GM21619 (cell line): ENCODE results near the gene HSPBP1.
"Not testable (repeated sequence)": the region's sequence is repeated elsewhere in the genome, so short reads cannot be mapped to it uniquely, and the experiment has no call there.

Experiments
- ATAC-seq: cut with Tn5 transposase; IDR thresholded peaks from one replicate; pipeline ENCODE4 v1.9.1; 2021; ENCODE audit not compliant: unreplicated experiment

Gene HSPBP1

GRCh38 chr19:55279770-55280643 lies at the start of gene HSPBP1:
Gene HSPBP1, minus strand, starts transcription at chr19:55280110. Its CDS starts 502 bp downstream, at chr19:55279608.
- peak; percentile 51 for ATAC-seq

GRCh38 chr19:55328774-55329318 lies 48.9 kb upstream of the HSPBP1 start:
- ATAC-seq, result not testable (repeated sequence)

GRCh38 chr19:55325172-55325571 lies 45.3 kb upstream of the HSPBP1 start, which contains the start of gene TMEM150B:
Gene TMEM150B, minus strand, starts transcription at chr19:55325341. Its CDS starts 4,305 bp downstream, at chr19:55321036.
- ATAC-seq, result no peak

- no peak for ATAC-seq
These were observed 44.8 kb upstream of the HSPBP1 start for GRCh38 chr19:55324662-55325061.

- ATAC-seq, result no peak
These were observed 42.4 kb upstream of the HSPBP1 start for GRCh38 chr19:55322204-55322885.

GRCh38 chr19:55321466-55322137 lies 41.7 kb upstream of the HSPBP1 start:
- no peak for ATAC-seq

- no peak for ATAC-seq
These were observed 41.0 kb upstream of the HSPBP1 start for GRCh38 chr19:55320844-55321419.

GRCh38 chr19:55319785-55320184 lies 39.9 kb upstream of the HSPBP1 start:
- ATAC-seq, result no peak

GRCh38 chr19:55316646-55317045 lies 36.7 kb upstream of the HSPBP1 start:
- ATAC-seq, result no peak

GRCh38 chr19:55315956-55316525 lies 36.1 kb upstream of the HSPBP1 start:
- no peak for ATAC-seq

- no peak for ATAC-seq
These were observed 34.5 kb upstream of the HSPBP1 start for GRCh38 chr19:55314396-55314795.

- no peak for ATAC-seq
These were observed 33.0 kb upstream of the HSPBP1 start for GRCh38 chr19:55312621-55313512.

- ATAC-seq, result no peak
These were observed 31.9 kb upstream of the HSPBP1 start for GRCh38 chr19:55311797-55312196.

GRCh38 chr19:55311397-55311796 lies 31.5 kb upstream of the HSPBP1 start:
- ATAC-seq, result no peak

GRCh38 chr19:55310498-55310897 lies 30.6 kb upstream of the HSPBP1 start:
- ATAC-seq, result no peak

- ATAC-seq, result no peak
These were observed 29.5 kb upstream of the HSPBP1 start for GRCh38 chr19:55309448-55309847.

- no peak for ATAC-seq
These were observed 28.4 kb upstream of the HSPBP1 start for GRCh38 chr19:55308281-55308680.

- no peak for ATAC-seq
These were observed 26.8 kb upstream of the HSPBP1 start for GRCh38 chr19:55306712-55307111.

GRCh38 chr19:55305983-55306562 lies 26.2 kb upstream of the HSPBP1 start:
- ATAC-seq, result no peak
